ENCODE measurements around the gene DCDC1.

Gene DCDC1

DNA sequence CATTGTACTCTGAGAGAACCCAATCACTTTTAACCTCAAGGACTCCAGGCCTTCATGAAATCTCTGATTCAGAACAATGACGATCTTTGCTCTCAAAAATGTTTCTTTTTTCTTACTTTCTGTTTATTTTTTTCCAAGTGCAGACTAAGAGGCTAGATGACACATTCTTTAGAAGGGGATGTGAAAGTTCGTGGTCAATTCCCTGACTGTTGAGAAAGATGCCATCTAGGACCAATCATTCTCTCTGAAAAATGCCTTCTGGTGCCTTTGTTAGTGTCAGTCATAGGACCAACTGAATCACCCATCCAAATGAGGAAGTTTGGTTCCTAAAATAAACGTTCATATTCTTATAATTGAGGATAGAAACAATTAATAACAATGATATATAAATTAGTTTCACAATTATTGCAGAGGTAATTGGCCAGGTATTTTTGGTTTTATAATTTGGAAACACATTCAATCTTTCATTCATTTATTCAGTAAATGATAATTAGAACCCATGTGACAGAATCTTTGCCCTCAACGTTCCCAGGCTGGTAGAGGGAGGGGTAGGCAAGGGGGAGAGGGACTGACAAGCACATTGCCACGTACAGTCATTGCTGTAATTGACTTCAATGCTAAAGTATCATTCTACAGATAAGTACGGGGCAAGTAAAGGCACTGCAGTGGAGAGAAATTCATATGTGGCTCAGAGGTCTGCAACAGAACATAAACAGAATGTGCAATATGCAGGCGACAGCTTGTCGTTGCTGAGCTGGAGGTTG is 450.0 kb downstream of the DCDC1 start:
- TF ChIP-seq CTCF (IDR thresholded peaks at IDR 0.05; ENCODE audit: low read depth, low read length) (no peak), POLR2A (IDR thresholded peaks at IDR 0.05; ENCODE audit: extremely low read depth, insufficient read length) (no peak), MYC (IDR thresholded peaks at IDR 0.05; ENCODE audit: low read depth, low read length) (no peak)
- TF ChIP-seq, protein P1, sequence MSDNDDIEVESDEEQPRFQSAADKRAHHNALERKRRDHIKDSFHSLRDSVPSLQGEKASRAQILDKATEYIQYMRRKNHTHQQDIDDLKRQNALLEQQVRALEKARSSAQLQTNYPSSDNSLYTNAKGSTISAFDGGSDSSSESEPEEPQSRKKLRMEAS (IDR thresholded peaks at IDR 0.05; ENCODE audit: low read depth, low read length), result no peak
- no peak overlapping the region for H3K4me3 ChIP-seq (ENCODE audit: low read depth, low read length)
- DNase-seq (ENCODE audit: low read depth), result peak; percentile 41

GRCh38 chr11:30917859-30918478 is 451.6 kb downstream of the DCDC1 start:
- TF ChIP-seq CTCF (IDR thresholded peaks at IDR 0.05; ENCODE audit: low read depth, low read length), result peak; percentile 31
- TF ChIP-seq, protein P1 (IDR thresholded peaks at IDR 0.05; ENCODE audit: low read depth, low read length), result no peak
- no peak overlapping the region for H3K4me3 ChIP-seq (ENCODE audit: low read depth, low read length)
- DNase-seq (ENCODE audit: low read depth), result peak; percentile 51

GRCh38 chr11:30917266-30917665 is 452.3 kb downstream of the DCDC1 start:
- H3K4me3 ChIP-seq (ENCODE audit: low read depth, low read length), result no peak overlapping the region
- no peak for DNase-seq (ENCODE audit: low read depth)

GRCh38 chr11:30916764-30917163 is 452.8 kb downstream of the DCDC1 start:
- DNase-seq (ENCODE audit: low read depth), result no peak
- no peak overlapping the region for H3K4me3 ChIP-seq (ENCODE audit: low read depth, low read length)
- TF ChIP-seq CTCF (IDR thresholded peaks at IDR 0.05; ENCODE audit: low read depth, low read length), result no peak
- TF ChIP-seq, protein P1 (IDR thresholded peaks at IDR 0.05; ENCODE audit: low read depth, low read length), result no peak
- TF ChIP-seq MYC (IDR thresholded peaks at IDR 0.05; ENCODE audit: low read depth, low read length), result no peak
- no peak for TF ChIP-seq POLR2A (IDR thresholded peaks at IDR 0.05; ENCODE audit: extremely low read depth, insufficient read length)

More at GRCh38 chr11:30917266-30917665, 452.3 kb downstream of the DCDC1 start:
- TF ChIP-seq MYC (IDR thresholded peaks at IDR 0.05; ENCODE audit: low read depth, low read length), result no peak
- no peak for TF ChIP-seq POLR2A (IDR thresholded peaks at IDR 0.05; ENCODE audit: extremely low read depth, insufficient read length)
- no peak for TF ChIP-seq CTCF (IDR thresholded peaks at IDR 0.05; ENCODE audit: low read depth, low read length)
- TF ChIP-seq, protein P1 (IDR thresholded peaks at IDR 0.05; ENCODE audit: low read depth, low read length), result no peak

DNA sequence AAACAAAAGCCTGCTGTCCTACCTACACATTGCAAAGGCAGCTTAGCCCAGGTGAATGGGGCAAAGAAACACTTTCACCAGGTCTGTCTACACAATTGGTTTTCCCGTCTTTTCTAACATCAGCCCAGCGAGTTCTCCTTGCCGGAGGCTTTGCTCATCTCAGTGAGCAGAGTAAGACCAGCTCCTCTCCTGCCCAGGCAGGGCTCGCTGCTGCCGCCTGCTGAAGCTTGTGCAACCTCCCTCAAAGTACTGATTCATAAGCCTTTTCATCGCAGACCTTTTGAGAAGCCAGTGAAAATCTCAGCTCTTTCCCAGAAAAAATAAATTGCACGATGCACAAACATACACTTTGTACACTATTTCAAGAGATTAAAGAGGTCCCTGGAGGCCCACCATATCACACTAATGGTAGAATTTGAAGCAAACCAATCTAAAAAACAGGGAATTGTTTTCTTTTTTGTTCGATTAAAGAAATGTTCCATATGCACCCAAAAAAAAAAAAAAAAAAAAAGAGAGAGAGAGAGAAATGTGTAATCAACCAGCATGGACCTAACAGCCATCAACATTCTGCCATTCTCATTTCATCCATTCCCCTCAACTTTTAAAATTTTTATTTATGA is 455.3 kb downstream of the DCDC1 start:
- peak; percentile 21 for DNase-seq (ENCODE audit: low read depth)
- TF ChIP-seq, protein P1 (IDR thresholded peaks at IDR 0.05; ENCODE audit: low read depth, low read length), result no peak
- TF ChIP-seq MYC (IDR thresholded peaks at IDR 0.05; ENCODE audit: low read depth, low read length), result no peak
- no peak for TF ChIP-seq POLR2A (IDR thresholded peaks at IDR 0.05; ENCODE audit: extremely low read depth, insufficient read length)
- peak; percentile 34 for TF ChIP-seq CTCF (IDR thresholded peaks at IDR 0.05; ENCODE audit: low read depth, low read length)
- H3K4me3 ChIP-seq (ENCODE audit: low read depth, low read length), result no peak overlapping the region
